HepG2 (cell line): ENCODE results near the gene AGAP1.

Experiments
- FOXA1 ChIP-seq, 2 experiments: fragments of 450-650 bp in 1 of 2; sonication (generic) in 1 of 2; formaldehyde crosslinking in 1 of 2; IDR thresholded peaks; 2 replicates each; pipeline versions ENCODE4 v1.4.0 to v1.6.1; 2016 to 2020; ENCODE audit warnings: missing genetic modification reagents in 1 of 2
- HNRNPH1 ChIP-seq: fragments of 200-400 bp; formaldehyde crosslinking; optimal IDR thresholded peaks from 2 replicates; pipeline ENCODE3; 2017; ENCODE audit warnings: mild to moderate bottlenecking, low read depth, low read length
- KLF9 ChIP-seq: IDR thresholded peaks from 2 replicates; pipeline ENCODE4 v1.6.1; 2016; ENCODE audit warnings: low read depth
- POLR2A ChIP-seq, 2 experiments: IDR thresholded peaks; 2 replicates each; pipeline ENCODE4 v1.6.1; 2011; ENCODE audit warnings: low read depth in 2 of 2, low read length in 2 of 2, mild to moderate bottlenecking in 1 of 2, moderate library complexity in 1 of 2; ENCODE audit not compliant: insufficient read depth in 1 of 2
- ZNF180 ChIP-seq: sonication (generic); formaldehyde crosslinking; IDR thresholded peaks from 2 replicates; pipeline ENCODE4 v1.4.0; 2020; ENCODE audit warnings: low read depth, missing genetic modification reagents, borderline replicate concordance

- no peak for TF ChIP-seq ZNF180 (CRISPR knock-in tag)
- no peak for TF ChIP-seq HNRNPH1
- no peak for TF ChIP-seq FOXA1 (IDR thresholded peaks at IDR 0.05)
- TF ChIP-seq FOXA1 (CRISPR knock-in tag; IDR thresholded peaks at IDR 0.05) = no peak
- no peak for TF ChIP-seq POLR2A (IDR thresholded peaks at IDR 0.05; ENCODE audit: insufficient read depth in 1 of 2, low read depth in 2 of 2, low read length in 2 of 2)
- TF ChIP-seq KLF9 (CRISPR knock-in tag) = no peak
These were observed 558.4 kb downstream of the AGAP1 start for GRCh38 chr2:236052206-236052605.
